ENCODE data around the gene RBPJ.

- TF ChIP-seq CTCF (IDR thresholded peaks at IDR 0.05) (no peak; the same call in 1 of the 2 replicates), ZFX (IDR thresholded peaks at IDR 0.05; ENCODE audit: borderline replicate concordance) (no peak)
These were observed 771 bp upstream of the RBPJ start for GRCh38 chr4:26319949-26320537.
